ENCODE results near the gene CXCR4.

DNA sequence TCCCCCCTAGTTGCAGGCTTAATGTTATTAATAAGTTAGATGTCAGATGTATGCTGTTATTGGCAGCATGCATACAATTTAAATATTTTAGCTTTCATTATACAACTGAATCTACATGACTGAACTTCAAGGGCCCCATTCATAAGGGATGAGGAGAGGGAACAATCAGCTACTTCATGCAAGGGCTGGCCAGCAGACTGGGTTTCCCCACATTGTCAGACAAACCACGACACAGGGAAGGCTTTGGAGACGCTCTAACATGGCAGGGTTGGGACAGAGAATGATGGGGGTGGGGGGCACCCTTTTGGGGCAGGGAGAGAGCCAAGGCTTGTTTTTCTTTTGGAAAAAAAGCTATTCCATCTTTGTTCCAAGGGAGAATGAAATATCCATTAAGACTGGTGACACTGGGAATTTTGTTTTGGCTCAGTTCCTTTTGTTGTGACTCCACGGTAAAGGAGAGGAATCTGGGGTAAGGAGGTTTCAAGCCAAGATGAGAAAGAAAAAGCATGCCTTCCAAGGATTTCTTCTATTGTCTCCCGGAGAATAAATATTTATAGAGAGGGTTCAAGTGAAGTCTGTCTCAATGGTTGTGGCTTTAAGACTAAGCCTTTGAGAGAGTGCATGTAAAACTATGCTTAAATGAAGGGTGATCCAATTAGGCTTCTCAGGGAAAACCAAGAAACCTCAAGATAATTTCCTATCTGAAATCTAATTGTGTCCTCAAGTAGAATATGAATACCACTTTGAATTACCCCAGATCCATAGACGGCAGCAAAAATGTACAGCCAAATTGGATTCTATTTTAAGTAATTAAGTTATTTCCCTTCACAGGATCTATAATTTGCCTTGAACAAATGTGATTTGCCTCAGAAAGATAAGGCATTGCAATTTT is 5.4 kb downstream of the CXCR4 start:
- TF ChIP-seq, protein P1, sequence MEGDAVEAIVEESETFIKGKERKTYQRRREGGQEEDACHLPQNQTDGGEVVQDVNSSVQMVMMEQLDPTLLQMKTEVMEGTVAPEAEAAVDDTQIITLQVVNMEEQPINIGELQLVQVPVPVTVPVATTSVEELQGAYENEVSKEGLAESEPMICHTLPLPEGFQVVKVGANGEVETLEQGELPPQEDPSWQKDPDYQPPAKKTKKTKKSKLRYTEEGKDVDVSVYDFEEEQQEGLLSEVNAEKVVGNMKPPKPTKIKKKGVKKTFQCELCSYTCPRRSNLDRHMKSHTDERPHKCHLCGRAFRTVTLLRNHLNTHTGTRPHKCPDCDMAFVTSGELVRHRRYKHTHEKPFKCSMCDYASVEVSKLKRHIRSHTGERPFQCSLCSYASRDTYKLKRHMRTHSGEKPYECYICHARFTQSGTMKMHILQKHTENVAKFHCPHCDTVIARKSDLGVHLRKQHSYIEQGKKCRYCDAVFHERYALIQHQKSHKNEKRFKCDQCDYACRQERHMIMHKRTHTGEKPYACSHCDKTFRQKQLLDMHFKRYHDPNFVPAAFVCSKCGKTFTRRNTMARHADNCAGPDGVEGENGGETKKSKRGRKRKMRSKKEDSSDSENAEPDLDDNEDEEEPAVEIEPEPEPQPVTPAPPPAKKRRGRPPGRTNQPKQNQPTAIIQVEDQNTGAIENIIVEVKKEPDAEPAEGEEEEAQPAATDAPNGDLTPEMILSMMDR (IDR thresholded peaks at IDR 0.05): no peak
- TF ChIP-seq POLR2A (IDR thresholded peaks at IDR 0.05): no peak

All from sigmoid colon (tissue), 3 donors.